MCF 10A (cell line): ENCODE results near the gene CLEC4F. TPM values are rescaled to one million over a fixed set of nuclear protein-coding genes. Genes with fewer than 3 reads are reported as not detected.

ENCODE experiments used
- BruUV-seq: library from RNA; stranded (reverse); fragments of 400-500 nt; replicated peaks from 2 replicates; lab custom pipeline; 2021; lab: Mats Ljungman, UMichigan
- CTCF ChIA-PET: fragments of 300-600 bp; sonication (Branson Sonifier 250); formaldehyde crosslinking; extraction: SDS; loops from one replicate; lab custom pipeline; 2021; ENCODE audit warnings: antibody characterized with exemption, inconsistent platforms; lab: Yijun Ruan, JAX
- POLR2A ChIA-PET: fragments of 300-600, 350-650 bp; sonication (Branson Sonifier 250); formaldehyde crosslinking; extraction: SDS; loops from one replicate; lab custom pipeline; 2020; ENCODE audit warnings: antibody characterized with exemption, inconsistent platforms; lab: Yijun Ruan, JAX
- DNase-seq: peaks from one replicate; pipeline ENCODE4 v3.0.0-alpha.2; 2018; ENCODE audit not compliant: unreplicated experiment
- H3K27ac Mint-ChIP-seq: one replicate; pipeline ENCODE4 v1.8.0; 2022; ENCODE audit warnings: mild to moderate bottlenecking, low read depth, mixed read lengths; ENCODE audit not compliant: unreplicated experiment
- H3K27me3 Mint-ChIP-seq: one replicate; pipeline ENCODE4 v1.8.0; 2022; ENCODE audit warnings: mixed read lengths; ENCODE audit not compliant: insufficient read depth, unreplicated experiment
- H3K36me3 Mint-ChIP-seq: one replicate; pipeline ENCODE4 v1.8.0; 2022; ENCODE audit warnings: mild to moderate bottlenecking, moderate library complexity, mixed read lengths; ENCODE audit not compliant: insufficient read depth, unreplicated experiment
- H3K4me1 Mint-ChIP-seq: one replicate; pipeline ENCODE4 v1.8.0; 2022; ENCODE audit warnings: mixed read lengths; ENCODE audit not compliant: insufficient read depth, unreplicated experiment
- H3K4me3 Mint-ChIP-seq: one replicate; pipeline ENCODE4 v1.8.0; 2022; ENCODE audit warnings: mild to moderate bottlenecking, moderate library complexity, mixed read lengths; ENCODE audit not compliant: unreplicated experiment
- H3K9me3 Mint-ChIP-seq: one replicate; pipeline ENCODE4 v1.8.0; 2022; ENCODE audit warnings: mixed read lengths; ENCODE audit not compliant: unreplicated experiment
- CTCF ChIP-seq: fragments of 200-600 bp; IDR thresholded peaks from one replicate; pipeline ENCODE4 v1.8.0; 2022; ENCODE audit warnings: antibody characterized with exemption, mild to moderate bottlenecking; ENCODE audit not compliant: unreplicated experiment
- intact Hi-C: fragments of 100-400 bp; cut with micrococcal nuclease; formaldehyde crosslinking; loops from 2 replicates; pipeline ENCODE4 v1.14.1; 2022
- total RNA-seq: library from RNA; stranded (reverse); gene quantifications from 2 replicates; pipeline ENCODE4 v1.2.3, GENCODE V29; 2022

The CLEC4F gene
- total RNA-seq, 1 experiment from 2014 or later: not detected

DNA sequence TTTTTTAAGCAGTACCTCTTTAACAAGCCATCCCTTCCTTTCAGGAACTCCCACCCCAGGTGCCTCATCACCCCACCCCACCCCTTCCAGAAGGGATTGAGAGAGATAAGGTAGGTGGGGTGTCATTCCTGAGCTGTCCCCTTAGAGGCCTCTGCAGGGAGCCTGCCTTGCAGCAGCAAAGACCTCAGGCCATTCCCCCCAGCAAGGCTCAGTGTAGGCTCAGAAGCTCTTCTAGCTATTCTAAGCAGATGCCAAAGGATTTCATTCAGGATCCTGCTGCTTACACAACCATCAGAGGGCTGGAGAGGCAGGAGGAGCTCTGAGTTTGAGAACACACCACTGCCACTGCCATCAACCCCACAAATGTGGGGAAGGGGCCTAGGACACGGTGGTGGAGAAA lies 24.1 kb downstream of the CLEC4F start:
- no peak overlapping the region for H3K4me3 Mint-ChIP-seq
- peaks cover 10% of the 10 kb centered on the region for H3K9me3 Mint-ChIP-seq
- no peaks in the 10 kb centered on the region for H3K36me3 Mint-ChIP-seq
- H3K27ac Mint-ChIP-seq: no peak overlapping the region
- BruUV-seq: no TSS peak
- peaks cover 55% of the 10 kb centered on the region for H3K27me3 Mint-ChIP-seq
- intact Hi-C loops: no loop called here
- ChIA-PET POLR2A (interaction anchor here (0.7 kb wide), 1 partner anchor 1458 kb away, joined by 3 read pairs; no protein-coding TSS in a partner anchor), CTCF (interaction anchor here (0.7 kb wide), 1 partner anchor 28 kb away, joined by 3 read pairs; no protein-coding TSS in a partner anchor)
- no peak for DNase-seq
- no peaks in the 10 kb centered on the region for H3K4me1 Mint-ChIP-seq
- no peak for TF ChIP-seq CTCF

GRCh38 chr2:70795164-70795995 lies 25.0 kb downstream of the CLEC4F start:
- no peak for TF ChIP-seq CTCF
- Mint-ChIP-seq H3K4me1 (no peaks in the 10 kb centered on the region), H3K9me3 (peaks cover 10% of the 10 kb centered on the region), H3K36me3 (no peaks in the 10 kb centered on the region), H3K4me3 (no peak overlapping the region), H3K27me3 (peaks cover 49% of the 10 kb centered on the region), H3K27ac (no peak overlapping the region)
- DNase-seq: no peak
- ChIA-PET POLR2A (no interaction called here), CTCF (interaction anchor here (0.7 to 2.3 kb wide), 4 partner anchors 11 to 878 kb away, joined by 3 to 10 read pairs (median 5); no protein-coding TSS in a partner anchor)
- BruUV-seq: no TSS peak
- intact Hi-C loops: no loop called here

GRCh38 chr2:70793450-70793849 lies 26.9 kb downstream of the CLEC4F start:
- H3K4me3 Mint-ChIP-seq: no peak overlapping the region
- no peak overlapping the region for H3K27ac Mint-ChIP-seq
- no peak for DNase-seq
- H3K27me3 Mint-ChIP-seq: peaks cover 44% of the 10 kb centered on the region
- ChIA-PET POLR2A (interaction anchor here (0.7 kb wide), 1 partner anchor 118 kb away, joined by 3 read pairs; no protein-coding TSS in a partner anchor), CTCF (interaction anchor here (0.5 to 2.3 kb wide), 8 partner anchors 9 to 321 kb away, joined by 3 to 10 read pairs (median 4); no protein-coding TSS in a partner anchor)
- intact Hi-C loops: no loop called here
- no peaks in the 10 kb centered on the region for H3K9me3 Mint-ChIP-seq
- no peak for TF ChIP-seq CTCF
- no TSS peak for BruUV-seq
- H3K36me3 Mint-ChIP-seq: no peaks in the 10 kb centered on the region
- H3K4me1 Mint-ChIP-seq: peaks cover 5% of the 10 kb centered on the region

DNA sequence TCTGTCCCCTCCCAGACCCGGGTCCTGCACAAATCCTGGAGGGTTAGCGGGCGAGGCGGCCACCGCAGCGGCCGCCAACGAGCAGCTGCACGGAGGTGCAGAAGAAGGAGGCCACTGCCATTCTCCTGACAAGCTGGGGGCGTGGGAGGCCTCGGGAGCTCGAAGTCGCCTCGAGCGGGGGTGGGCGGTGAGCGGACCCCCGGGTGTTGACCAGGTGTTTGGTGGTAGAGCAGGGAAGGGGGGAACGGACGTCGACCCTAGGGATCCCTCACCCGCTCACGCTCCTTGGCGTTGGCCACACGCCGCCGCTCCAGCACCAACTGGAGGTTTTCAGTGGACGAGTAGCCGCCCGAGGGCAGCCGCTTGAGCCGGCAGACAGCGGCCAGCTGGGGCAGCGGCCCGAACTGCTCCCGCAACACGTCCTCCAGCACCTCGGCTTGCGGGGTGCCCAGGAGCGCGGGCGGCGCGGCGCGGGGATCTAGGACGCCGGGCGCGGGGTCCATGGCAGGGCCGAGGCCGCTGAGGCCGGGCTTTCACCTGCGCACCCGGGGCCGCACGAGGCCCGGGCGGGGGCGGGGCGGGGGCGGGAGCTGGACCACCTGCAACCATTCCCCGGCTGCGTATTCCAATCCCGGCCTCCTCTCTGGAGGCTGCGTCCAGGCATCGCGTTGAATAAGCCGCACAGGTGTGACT lies 30.1 kb downstream of the CLEC4F start, which contains the start of gene FIGLA:
Gene FIGLA, minus strand, starts transcription at position 508 of the 693 bp plus-strand sequence. Its CDS starts 5 bp downstream, at position 503.
- ChIA-PET POLR2A (interaction anchor here (0.6 kb wide), 1 partner anchor 61 kb away, joined by 3 read pairs; no protein-coding TSS in a partner anchor), CTCF (interaction anchor here (0.6 to 1.8 kb wide), 10 partner anchors 11 to 486 kb away, joined by 3 to 7 read pairs (median 4); no protein-coding TSS in a partner anchor)
- Mint-ChIP-seq H3K27ac (no peak within 1 kb of the TSS), H3K4me3 (peak within 1 kb of the TSS; percentile 52), H3K4me1 (peaks cover 5% of the 10 kb centered on the region), H3K27me3 (peaks cover 63% of the 10 kb centered on the region), H3K36me3 (no peaks in the 10 kb centered on the region), H3K9me3 (no peaks in the 10 kb centered on the region)
- intact Hi-C loops: no loop called here
- TF ChIP-seq CTCF: no peak
- no TSS peak for BruUV-seq
- no peak for DNase-seq
